ENCODE results near the gene SERPINA7. TPM values are rescaled to one million over a fixed set of nuclear protein-coding genes. Genes with fewer than 3 reads are reported as not detected.
"Not testable (repeated sequence)": the region's sequence is repeated elsewhere in the genome, so short reads cannot be mapped to it uniquely, and the experiment has no call there.

Gene SERPINA7
- total RNA-seq, 1 experiment from 2014 or later: not detected

DNA sequence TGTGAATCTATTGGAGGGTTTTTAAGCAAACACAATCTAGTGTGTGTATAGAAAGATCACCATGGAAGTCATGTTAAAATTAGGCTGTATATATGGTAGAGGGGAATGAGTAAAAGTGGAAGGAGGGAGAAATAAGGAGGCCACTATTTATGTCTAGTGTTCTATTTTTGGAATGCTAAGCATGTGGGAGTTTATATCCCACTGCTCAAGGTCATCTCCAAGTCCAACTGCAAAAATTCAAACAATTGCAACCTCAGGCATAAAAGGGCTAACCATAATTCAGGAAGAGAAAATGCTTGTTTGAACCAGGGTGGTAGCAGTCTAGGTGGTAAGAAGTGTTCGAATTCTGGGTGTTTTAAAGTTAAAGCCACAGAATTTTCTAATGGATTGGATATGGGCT is 39.2 kb downstream of the SERPINA7 start:
- TF ChIP-seq, protein P1, sequence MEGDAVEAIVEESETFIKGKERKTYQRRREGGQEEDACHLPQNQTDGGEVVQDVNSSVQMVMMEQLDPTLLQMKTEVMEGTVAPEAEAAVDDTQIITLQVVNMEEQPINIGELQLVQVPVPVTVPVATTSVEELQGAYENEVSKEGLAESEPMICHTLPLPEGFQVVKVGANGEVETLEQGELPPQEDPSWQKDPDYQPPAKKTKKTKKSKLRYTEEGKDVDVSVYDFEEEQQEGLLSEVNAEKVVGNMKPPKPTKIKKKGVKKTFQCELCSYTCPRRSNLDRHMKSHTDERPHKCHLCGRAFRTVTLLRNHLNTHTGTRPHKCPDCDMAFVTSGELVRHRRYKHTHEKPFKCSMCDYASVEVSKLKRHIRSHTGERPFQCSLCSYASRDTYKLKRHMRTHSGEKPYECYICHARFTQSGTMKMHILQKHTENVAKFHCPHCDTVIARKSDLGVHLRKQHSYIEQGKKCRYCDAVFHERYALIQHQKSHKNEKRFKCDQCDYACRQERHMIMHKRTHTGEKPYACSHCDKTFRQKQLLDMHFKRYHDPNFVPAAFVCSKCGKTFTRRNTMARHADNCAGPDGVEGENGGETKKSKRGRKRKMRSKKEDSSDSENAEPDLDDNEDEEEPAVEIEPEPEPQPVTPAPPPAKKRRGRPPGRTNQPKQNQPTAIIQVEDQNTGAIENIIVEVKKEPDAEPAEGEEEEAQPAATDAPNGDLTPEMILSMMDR (IDR thresholded peaks at IDR 0.05; ENCODE audit: unreplicated experiment): no peak
- intact Hi-C loops (cut with micrococcal nuclease): no loop called here
- Mint-ChIP-seq H3K36me3 (ENCODE audit: insufficient read depth, unreplicated experiment) (no peaks in the 10 kb centered on the region), H3K4me3 (ENCODE audit: unreplicated experiment) (no peak overlapping the region), H3K4me1 (ENCODE audit: insufficient read depth, unreplicated experiment) (no peaks in the 10 kb centered on the region), H3K27me3 (ENCODE audit: insufficient read depth, unreplicated experiment) (peaks cover 67% of the 10 kb centered on the region), H3K27ac (ENCODE audit: low read depth, unreplicated experiment) (no peak overlapping the region), H3K9me3 (ENCODE audit: unreplicated experiment) (no peaks in the 10 kb centered on the region)
- no TSS peak for BruUV-seq (replicated peaks)
- no peak for DNase-seq (ENCODE audit: unreplicated experiment)
- POLR2A ChIA-PET: no interaction called here
- CTCF ChIA-PET: no interaction called here

DNA sequence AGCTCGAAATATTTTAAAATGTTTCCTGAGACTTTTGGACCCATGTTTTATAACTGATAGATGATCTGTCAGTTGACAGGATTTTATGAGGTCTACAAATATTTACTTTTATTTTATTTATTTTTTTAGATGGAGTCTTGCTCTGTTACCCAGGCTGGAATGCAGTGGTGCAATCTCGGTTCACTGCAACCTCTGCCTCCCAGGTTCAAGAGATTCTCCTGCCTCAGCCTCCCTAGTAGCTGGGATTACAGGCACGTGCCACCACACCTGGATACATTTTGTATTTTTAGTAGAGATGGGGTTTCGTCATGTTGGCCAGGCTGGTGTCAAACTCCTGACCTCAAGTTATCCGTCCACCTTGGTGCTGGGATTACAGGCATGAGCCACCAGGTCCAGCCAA is 50.0 kb downstream of the SERPINA7 start:
- H3K27ac Mint-ChIP-seq (ENCODE audit: low read depth, unreplicated experiment); H3K4me1 Mint-ChIP-seq (ENCODE audit: insufficient read depth, unreplicated experiment); POLR2A ChIA-PET; BruUV-seq (replicated peaks); H3K9me3 Mint-ChIP-seq (ENCODE audit: unreplicated experiment); intact Hi-C loops (cut with micrococcal nuclease); DNase-seq (ENCODE audit: unreplicated experiment); H3K4me3 Mint-ChIP-seq (ENCODE audit: unreplicated experiment); H3K36me3 Mint-ChIP-seq (ENCODE audit: insufficient read depth, unreplicated experiment): not testable (repeated sequence)
- CTCF ChIA-PET: interaction anchor here (0.7 kb wide), 1 partner anchor 15 kb away, joined by 3 read pairs; no protein-coding TSS in a partner anchor
- H3K27me3 Mint-ChIP-seq (ENCODE audit: insufficient read depth, unreplicated experiment): peaks cover 61% of the 10 kb centered on the region

Other genes with a start within 250 kb of the SERPINA7 start
- 0.16 and 0.25 TPM in 2 replicates for gene NRK, start 216.2 kb downstream of the SERPINA7 start, total RNA-seq (2022)
- gene PWWP3B, start 129.6 kb upstream of the SERPINA7 start, total RNA-seq (2022): 0.10 and 0.26 TPM in 2 replicates

Measured in MCF 10A (cell line).